ENCODE measurements around the gene TMEM242. TPM values are rescaled to one million over a fixed set of nuclear protein-coding genes. Genes with fewer than 3 reads are reported as not detected.

The TMEM242 gene
- total and polyA plus RNA-seq, 2 of the 8 experiments (the other 6 are each of a cell fraction or from before 2014, with no cell fraction given) = 2.4 to 9.0 TPM

- Histone ChIP-seq H4K8ac (ENCODE audit: extremely low read depth, insufficient read depth, low read length) (no peak overlapping the region), H3K18ac (ENCODE audit: extremely low read depth, low read length) (no peak overlapping the region), H4K20me1 (replicated peaks in 1 of 2; ENCODE audit: control insufficient read depth in 1 of 2, insufficient read depth in 2 of 2, low read length in 2 of 2) (no peaks in the 10 kb centered on the region), H3K27me3 (replicated peaks in 1 of 4; ENCODE audit: control insufficient read depth in 3 of 4, extremely low read depth in 1 of 4, insufficient read depth in 3 of 4, low read length in 3 of 4) (no peaks in the 10 kb centered on the region), H3K79me1 (ENCODE audit: low read depth, low read length) (no peaks in the 10 kb centered on the region; the same call in 1 of the 2 replicates), H3K23ac (ENCODE audit: insufficient read length) (no peak overlapping the region), H3K23me2 (ENCODE audit: low read depth, low read length) (no peaks in the 10 kb centered on the region), H3K4ac (replicated peaks; ENCODE audit: insufficient read length, low read depth, low read length) (no peak overlapping the region), H3K56ac (replicated peaks; ENCODE audit: insufficient read length, low read depth, low read length) (no peak overlapping the region), H3K14ac (ENCODE audit: insufficient read length) (no peak overlapping the region), H2BK12ac (ENCODE audit: low read depth, low read length) (no peak overlapping the region), H3K4me3 (ENCODE audit: extremely low read depth in 1 of 4, insufficient read depth in 2 of 4, low read depth in 3 of 4, low read length in 4 of 4) (no peak overlapping the region), H3K79me2 (ENCODE audit: control insufficient read depth in 1 of 2, insufficient read depth in 2 of 2, low read length in 2 of 2) (peaks cover 0 to 2% of the 10 kb centered on the region in 2 experiments; a peak in 1 of 4 replicates), H2BK15ac (ENCODE audit: low read length) (no peak overlapping the region), H3K4me1 (replicated peaks in 1 of 4; ENCODE audit: control insufficient read depth in 3 of 4, insufficient read depth in 4 of 4, low read length in 3 of 4) (peaks cover 0 to 6% (median 0%) of the 10 kb centered on the region in 4 experiments; a peak in 1 of 7 replicates), H3K9me3 (ENCODE audit: insufficient read depth in 2 of 2, low read depth in 1 of 2, low read length in 1 of 2) (no peaks in the 10 kb centered on the region), H2BK5ac (ENCODE audit: low read depth, low read length) (no peak overlapping the region), H4K5ac (ENCODE audit: insufficient read length, low read depth, low read length) (no peak overlapping the region), H4K91ac (replicated peaks; ENCODE audit: insufficient read length, low read length) (no peak overlapping the region), H3K9ac (replicated peaks in 1 of 4; ENCODE audit: extremely low read depth in 1 of 4, low read depth in 3 of 4, low read length in 3 of 4) (no peak overlapping the region), H2AFZ (ENCODE audit: low read length) (no peak overlapping the region), H2BK20ac (ENCODE audit: low read length) (no peak overlapping the region), H3K27ac (ENCODE audit: low read depth, low read length) (no peak overlapping the region), H2AK5ac (ENCODE audit: low read depth, low read length) (no peak overlapping the region), H3K36me3 (ENCODE audit: control insufficient read depth in 2 of 4, insufficient read depth in 4 of 4, low read length in 3 of 4) (no peaks in the 10 kb centered on the region; a peak in 1 of 8 replicates), H3K4me2 (ENCODE audit: insufficient read depth in 1 of 2, low read depth in 2 of 2, low read length in 2 of 2) (no peak overlapping the region), H2BK120ac (replicated peaks; ENCODE audit: low read depth, low read length) (no peak overlapping the region)
- ChIA-PET CTCF (ENCODE audit: partially characterized antibody) (interaction anchor here (0.7 to 1.4 kb wide), 7 partner anchors 9 to 778 kb away, joined by 3 to 8 read pairs (median 4); no protein-coding TSS in a partner anchor), POLR2A (ENCODE audit: partially characterized antibody) (interaction anchor here (1.4 to 1.6 kb wide), 2 partner anchors 9 to 11 kb away, joined by 3 read pairs; no protein-coding TSS in a partner anchor)
- no peak for TF ChIP-seq GTF2F1 (IDR thresholded peaks at IDR 0.05; ENCODE audit: borderline replicate concordance, low read depth, low read length)
- TF ChIP-seq YY1 (IDR thresholded peaks at IDR 0.05; ENCODE audit: low read depth, low read length) = no peak
- TF ChIP-seq SAP30 (IDR thresholded peaks at IDR 0.05; ENCODE audit: insufficient read depth, insufficient replicate concordance, low read length) = no peak
- TF ChIP-seq, protein P1, sequence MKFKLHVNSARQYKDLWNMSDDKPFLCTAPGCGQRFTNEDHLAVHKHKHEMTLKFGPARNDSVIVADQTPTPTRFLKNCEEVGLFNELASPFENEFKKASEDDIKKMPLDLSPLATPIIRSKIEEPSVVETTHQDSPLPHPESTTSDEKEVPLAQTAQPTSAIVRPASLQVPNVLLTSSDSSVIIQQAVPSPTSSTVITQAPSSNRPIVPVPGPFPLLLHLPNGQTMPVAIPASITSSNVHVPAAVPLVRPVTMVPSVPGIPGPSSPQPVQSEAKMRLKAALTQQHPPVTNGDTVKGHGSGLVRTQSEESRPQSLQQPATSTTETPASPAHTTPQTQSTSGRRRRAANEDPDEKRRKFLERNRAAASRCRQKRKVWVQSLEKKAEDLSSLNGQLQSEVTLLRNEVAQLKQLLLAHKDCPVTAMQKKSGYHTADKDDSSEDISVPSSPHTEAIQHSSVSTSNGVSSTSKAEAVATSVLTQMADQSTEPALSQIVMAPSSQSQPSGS (IDR thresholded peaks at IDR 0.05; ENCODE audit: low read length) = no peak
- TF ChIP-seq FOSL1 (IDR thresholded peaks at IDR 0.05; ENCODE audit: insufficient read depth, low read depth, low read length) = no peak
- TF ChIP-seq HDAC6 (IDR thresholded peaks at IDR 0.05; ENCODE audit: low read depth, low read length) = no peak
- TF ChIP-seq TEAD4 (IDR thresholded peaks at IDR 0.05; ENCODE audit: low read depth, low read length) = no peak
- no peak for TF ChIP-seq ZNF274 (IDR thresholded peaks at IDR 0.05; ENCODE audit: borderline replicate concordance, extremely low read depth, low read length)
- TF ChIP-seq BCL11A (IDR thresholded peaks at IDR 0.05; ENCODE audit: low read depth in 2 of 2, low read length in 2 of 2) = no peak
- no peak for TF ChIP-seq NANOG (IDR thresholded peaks at IDR 0.05; ENCODE audit: insufficient read depth, low read depth, low read length, poor library complexity, severe bottlenecking)
- no peak for TF ChIP-seq PHF8 (conservative IDR thresholded peaks at IDR 0.05; ENCODE audit: low read depth, low read length)
- TF ChIP-seq CBX8 (IDR thresholded peaks at IDR 0.05; ENCODE audit: borderline replicate concordance, low read depth, low read length) = no peak
- 95% methylated on average over 2 of the region's 2 CpGs; no CpG with 5 or more reads in 1 of the 2 experiments for WGBS, 2 experiments (ENCODE audit: extremely low coverage in 1 of 2, insufficient coverage in 1 of 2, insufficient read length in 1 of 2, insufficient replicate concordance in 2 of 2, low coverage in 1 of 2, low lambda C conversion rate in 2 of 2, missing lambda C conversion rate in 1 of 2)
- DNase-seq (ENCODE audit: low read depth in 1 of 2, low spot score in 2 of 2) = no peak
- no peak for FAIRE-seq
Observed at GRCh38 chr6:157294654-157295053, 28.7 kb downstream of the TMEM242 start.

Data from H1 (cell line).